Neutrophil (primary cell): Measurements from ENCODE around the gene IRS2.

Experiments used
- H3K27ac ChIP-seq: fragments of 200-600 bp; sonication (generic); 2 replicates; pipeline ENCODE4 v1.5.1; 2016; ENCODE audit warnings: mild to moderate bottlenecking, moderate library complexity
- H3K27me3 ChIP-seq: fragments of 200-600 bp; sonication (generic); 2 replicates; pipeline ENCODE4 v1.6.0; 2016; ENCODE audit warnings: mild to moderate bottlenecking
- H3K36me3 ChIP-seq: fragments of 200-600 bp; sonication (generic); 2 replicates; pipeline ENCODE4 v1.5.1; 2017
- H3K4me1 ChIP-seq, 2 experiments: fragments of 200-600 bp in 1 of 2; sonication (generic) in 1 of 2; 1 replicate in 1 of 2; 2 replicates in 1 of 2; pipeline versions ENCODE4 v1.5.1 to v1.6.1; 2013 to 2016; ENCODE audit warnings: low read depth in 1 of 2, low read length in 1 of 2, mild to moderate bottlenecking in 1 of 2, moderate library complexity in 1 of 2; ENCODE audit not compliant: control insufficient read depth in 1 of 2, insufficient read depth in 1 of 2
- H3K4me3 ChIP-seq, 2 experiments: fragments of 200-600 bp in 1 of 2; sonication (generic) in 1 of 2; 1 replicate in 1 of 2; 2 replicates in 1 of 2; pipeline ENCODE4 v1.5.1; 2013 to 2016; ENCODE audit warnings: low read depth in 1 of 2, low read length in 1 of 2, mild to moderate bottlenecking in 1 of 2, moderate library complexity in 1 of 2
- H3K9me3 ChIP-seq: fragments of 200-600 bp; sonication (generic); 2 replicates; pipeline ENCODE4 v1.5.1; 2016
- CTCF ChIP-seq: fragments of 200-600 bp; sonication (generic); IDR thresholded peaks from 2 replicates; pipeline ENCODE4 v1.5.1; 2016; ENCODE audit warnings: antibody characterized with exemption

Gene IRS2

GRCh38 chr13:109773786-109774185, 12.6 kb downstream of the IRS2 start:
- Histone ChIP-seq H3K27me3 (no peaks in the 10 kb centered on the region), H3K9me3 (no peaks in the 10 kb centered on the region), H3K36me3 (peaks cover 27% of the 10 kb centered on the region), H3K4me3 (no peak overlapping the region), H3K27ac (peak overlapping the region; percentile 11), H3K4me1 (peaks cover 37 to 47% of the 10 kb centered on the region in 2 experiments)
- no peak for TF ChIP-seq CTCF

- H3K4me1 ChIP-seq = peaks cover 37 to 44% of the 10 kb centered on the region in 2 experiments
- no peak overlapping the region for H3K4me3 ChIP-seq
- peaks cover 27% of the 10 kb centered on the region for H3K36me3 ChIP-seq
- TF ChIP-seq CTCF = no peak
- peak overlapping the region; percentile 11 for H3K27ac ChIP-seq
- H3K27me3 ChIP-seq = no peaks in the 10 kb centered on the region
- H3K9me3 ChIP-seq = no peaks in the 10 kb centered on the region
Measured at GRCh38 chr13:109773276-109773675, 13.1 kb downstream of the IRS2 start.

GRCh38 chr13:109771926-109772325, 14.5 kb downstream of the IRS2 start:
- Histone ChIP-seq H3K27ac (no peak overlapping the region), H3K4me3 (no peak overlapping the region), H3K4me1 (peaks cover 37 to 42% of the 10 kb centered on the region in 2 experiments), H3K9me3 (no peaks in the 10 kb centered on the region), H3K27me3 (no peaks in the 10 kb centered on the region), H3K36me3 (peaks cover 28% of the 10 kb centered on the region)
- TF ChIP-seq CTCF = no peak

- H3K4me3 ChIP-seq = no peak overlapping the region
- H3K27me3 ChIP-seq = no peaks in the 10 kb centered on the region
- H3K4me1 ChIP-seq = peaks cover 32% of the 10 kb centered on the region in 2 experiments
- no peak for TF ChIP-seq CTCF
- no peaks in the 10 kb centered on the region for H3K9me3 ChIP-seq
- H3K36me3 ChIP-seq = peaks cover 31% of the 10 kb centered on the region
- H3K27ac ChIP-seq = peak overlapping the region; percentile 27
Measured at GRCh38 chr13:109770436-109770835, 15.9 kb downstream of the IRS2 start.

GRCh38 chr13:109769921-109770320, 16.5 kb downstream of the IRS2 start:
- no peak for TF ChIP-seq CTCF
- Histone ChIP-seq H3K36me3 (peaks cover 31% of the 10 kb centered on the region), H3K4me3 (no peak overlapping the region), H3K27me3 (no peaks in the 10 kb centered on the region), H3K4me1 (peaks cover 31 to 34% of the 10 kb centered on the region in 2 experiments), H3K9me3 (no peaks in the 10 kb centered on the region), H3K27ac (peak overlapping the region; percentile 41)

GRCh38 chr13:109769275-109769674, 17.1 kb downstream of the IRS2 start:
- no peak for TF ChIP-seq CTCF
- H3K9me3 ChIP-seq = no peaks in the 10 kb centered on the region
- no peak overlapping the region for H3K4me3 ChIP-seq
- peaks cover 34 to 38% of the 10 kb centered on the region in 2 experiments for H3K4me1 ChIP-seq
- peak overlapping the region; percentile 41 for H3K27ac ChIP-seq
- no peaks in the 10 kb centered on the region for H3K27me3 ChIP-seq
- H3K36me3 ChIP-seq = peaks cover 37% of the 10 kb centered on the region
